Central memory CD8-positive, alpha-beta T cell (primary cell): Measurements from ENCODE around the gene MN1.

Experiments used
- ATAC-seq: fragments of 150-1000 bp; cut with Tn5 transposase; replicated peaks from 2 replicates; pipeline ENCODE4 v1.10.0; 2022; ENCODE audit warnings: mild to moderate bottlenecking, moderate FRiP score, moderate number of reproducible peaks; ENCODE audit not compliant: poor library complexity, severe bottlenecking; ENCODE audit errors: extremely low read depth
- DNase-seq, 2 donors: peaks; one replicate each; pipeline ENCODE4 v3.0.0; 2021; ENCODE audit warnings: low spot score in 2 of 2
- H3K27ac Mint-ChIP-seq: one replicate; pipeline ENCODE4 v1.8.0; 2022; ENCODE audit warnings: low read depth, mild to moderate bottlenecking, moderate library complexity, mixed read lengths
- H3K27me3 Mint-ChIP-seq: one replicate; pipeline ENCODE4 v1.8.0; 2022; ENCODE audit warnings: mixed read lengths
- H3K36me3 Mint-ChIP-seq: one replicate; pipeline ENCODE4 v1.8.0; 2022; ENCODE audit warnings: mild to moderate bottlenecking, moderate library complexity, mixed read lengths; ENCODE audit not compliant: insufficient read depth
- H3K4me1 Mint-ChIP-seq: one replicate; pipeline ENCODE4 v1.8.0; 2022; ENCODE audit warnings: mixed read lengths
- H3K4me3 Mint-ChIP-seq: one replicate; pipeline ENCODE4 v1.8.0; 2022; ENCODE audit warnings: mild to moderate bottlenecking, moderate library complexity, mixed read lengths
- H3K9me3 Mint-ChIP-seq: one replicate; pipeline ENCODE4 v1.8.0; 2022; ENCODE audit warnings: mixed read lengths

Gene MN1

GRCh38 chr22:27724709-27725108, 76.8 kb downstream of the MN1 start:
- Mint-ChIP-seq H3K9me3 (peaks cover 6% of the 10 kb centered on the region), H3K4me1 (no peaks in the 10 kb centered on the region), H3K27me3 (peaks cover 32% of the 10 kb centered on the region), H3K36me3 (no peaks in the 10 kb centered on the region), H3K27ac (no peak overlapping the region), H3K4me3 (no peak overlapping the region)
- DNase-seq = no peak
- no peak for ATAC-seq

DNA sequence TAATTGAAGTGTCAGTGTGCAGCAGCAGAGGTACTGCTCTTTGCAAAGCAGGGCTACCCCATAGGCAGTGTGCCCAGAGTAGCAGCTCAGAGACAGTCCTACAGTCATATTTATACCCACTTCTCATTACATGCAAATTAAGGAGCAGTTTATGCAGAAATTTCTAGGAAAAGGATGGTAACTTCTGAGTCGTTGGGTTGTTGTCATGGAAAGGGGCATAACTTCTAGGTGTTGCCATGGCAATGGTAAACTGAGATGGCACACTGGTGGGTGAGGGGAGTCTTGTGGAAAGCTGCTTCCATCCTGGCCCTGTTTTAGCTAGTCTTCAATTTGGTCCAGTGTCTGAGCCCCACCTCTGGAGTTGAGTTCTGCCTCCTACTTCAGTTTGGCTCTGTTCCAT, 77.4 kb downstream of the MN1 start:
- H3K27ac Mint-ChIP-seq = no peak overlapping the region
- H3K36me3 Mint-ChIP-seq = no peaks in the 10 kb centered on the region
- H3K9me3 Mint-ChIP-seq = peaks cover 6% of the 10 kb centered on the region
- no peak overlapping the region for H3K4me3 Mint-ChIP-seq
- no peak for ATAC-seq
- H3K27me3 Mint-ChIP-seq = peaks cover 32% of the 10 kb centered on the region
- H3K4me1 Mint-ChIP-seq = no peaks in the 10 kb centered on the region
- no peak for DNase-seq

- no peaks in the 10 kb centered on the region for H3K4me1 Mint-ChIP-seq
- H3K27me3 Mint-ChIP-seq = peaks cover 34% of the 10 kb centered on the region
- no peak for ATAC-seq
- no peak overlapping the region for H3K27ac Mint-ChIP-seq
- no peak for DNase-seq
- peaks cover 6% of the 10 kb centered on the region for H3K9me3 Mint-ChIP-seq
- H3K36me3 Mint-ChIP-seq = no peaks in the 10 kb centered on the region
- no peak overlapping the region for H3K4me3 Mint-ChIP-seq
Measured at GRCh38 chr22:27723708-27724107, 77.8 kb downstream of the MN1 start.

- H3K4me1 Mint-ChIP-seq = no peaks in the 10 kb centered on the region
- ATAC-seq = no peak
- no peak overlapping the region for H3K27ac Mint-ChIP-seq
Measured at GRCh38 chr22:27723158-27723557, 78.4 kb downstream of the MN1 start.

DNA sequence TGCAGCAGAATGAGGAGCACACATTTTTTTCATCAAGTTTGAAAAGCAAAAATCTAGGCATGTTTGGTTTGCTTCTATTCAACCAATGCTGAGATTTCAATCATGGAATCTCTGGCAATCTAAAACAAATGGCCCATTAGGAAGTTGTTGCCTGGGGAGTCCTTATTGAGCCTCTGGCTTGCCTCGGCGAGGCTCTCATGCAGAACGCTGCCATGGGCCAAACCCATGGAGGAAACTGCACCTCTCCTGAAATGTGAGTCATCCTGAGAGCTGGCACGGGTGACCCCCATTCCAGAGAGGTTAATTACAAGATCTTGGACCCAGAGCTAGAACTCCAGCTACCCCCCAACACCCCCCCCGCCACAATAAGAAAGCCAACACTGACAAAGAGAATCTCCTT, 80.7 kb downstream of the MN1 start:
- Mint-ChIP-seq H3K36me3 (no peaks in the 10 kb centered on the region), H3K9me3 (peaks cover 6% of the 10 kb centered on the region), H3K27me3 (peaks cover 36% of the 10 kb centered on the region), H3K4me3 (no peak overlapping the region), H3K4me1 (no peaks in the 10 kb centered on the region), H3K27ac (no peak overlapping the region)
- ATAC-seq = no peak
- no peak for DNase-seq

More at GRCh38 chr22:27723158-27723557, 78.4 kb downstream of the MN1 start:
- peaks cover 6% of the 10 kb centered on the region for H3K9me3 Mint-ChIP-seq
- DNase-seq = no peak
- no peaks in the 10 kb centered on the region for H3K36me3 Mint-ChIP-seq
- peaks cover 34% of the 10 kb centered on the region for H3K27me3 Mint-ChIP-seq
- H3K4me3 Mint-ChIP-seq = no peak overlapping the region

DNA sequence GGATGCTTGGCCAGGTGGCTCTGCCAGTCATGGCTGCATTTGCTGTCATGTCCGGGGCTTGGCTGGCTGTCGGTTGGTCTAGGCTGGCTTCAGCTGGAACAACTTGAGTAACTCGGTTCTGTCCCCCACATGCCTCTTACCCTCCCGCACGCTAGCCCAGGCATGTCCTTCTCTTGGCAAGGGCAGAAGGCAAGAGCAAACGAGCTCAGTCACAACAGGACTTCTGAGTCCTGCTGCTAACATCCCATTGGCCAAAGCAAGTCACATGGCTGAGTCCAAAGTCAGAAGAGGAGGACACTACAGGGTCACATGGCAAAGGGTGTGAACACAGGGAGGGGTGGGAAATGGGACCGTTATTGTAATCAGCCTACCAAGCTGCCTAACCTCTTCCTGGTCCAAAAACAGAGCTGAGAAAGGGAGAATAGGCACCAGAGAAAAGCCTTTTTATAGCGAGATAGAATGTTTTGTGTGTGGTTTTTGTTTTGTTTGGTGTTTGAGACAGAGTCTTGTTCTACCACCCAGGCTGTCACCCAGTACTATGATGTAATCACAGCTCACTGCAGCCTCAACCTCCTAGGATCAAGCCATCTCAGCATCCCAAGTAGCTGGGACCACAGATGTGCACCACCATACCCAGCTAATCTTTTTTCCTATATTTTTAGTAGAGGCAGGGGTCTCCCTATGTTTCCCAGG, 81.9 kb downstream of the MN1 start:
- Mint-ChIP-seq H3K4me1 (no peaks in the 10 kb centered on the region), H3K4me3 (no peak overlapping the region), H3K27ac (no peak overlapping the region), H3K27me3 (peaks cover 40% of the 10 kb centered on the region), H3K9me3 (no peaks in the 10 kb centered on the region), H3K36me3 (no peaks in the 10 kb centered on the region)
- ATAC-seq (no peak), DNase-seq (no peak)

- DNase-seq = no peak
- no peak overlapping the region for H3K4me3 Mint-ChIP-seq
- H3K36me3 Mint-ChIP-seq = no peaks in the 10 kb centered on the region
- H3K4me1 Mint-ChIP-seq = no peaks in the 10 kb centered on the region
- ATAC-seq = no peak
- no peaks in the 10 kb centered on the region for H3K9me3 Mint-ChIP-seq
- H3K27me3 Mint-ChIP-seq = peaks cover 39% of the 10 kb centered on the region
- no peak overlapping the region for H3K27ac Mint-ChIP-seq
Measured at GRCh38 chr22:27719036-27719347, 82.6 kb downstream of the MN1 start.

DNA sequence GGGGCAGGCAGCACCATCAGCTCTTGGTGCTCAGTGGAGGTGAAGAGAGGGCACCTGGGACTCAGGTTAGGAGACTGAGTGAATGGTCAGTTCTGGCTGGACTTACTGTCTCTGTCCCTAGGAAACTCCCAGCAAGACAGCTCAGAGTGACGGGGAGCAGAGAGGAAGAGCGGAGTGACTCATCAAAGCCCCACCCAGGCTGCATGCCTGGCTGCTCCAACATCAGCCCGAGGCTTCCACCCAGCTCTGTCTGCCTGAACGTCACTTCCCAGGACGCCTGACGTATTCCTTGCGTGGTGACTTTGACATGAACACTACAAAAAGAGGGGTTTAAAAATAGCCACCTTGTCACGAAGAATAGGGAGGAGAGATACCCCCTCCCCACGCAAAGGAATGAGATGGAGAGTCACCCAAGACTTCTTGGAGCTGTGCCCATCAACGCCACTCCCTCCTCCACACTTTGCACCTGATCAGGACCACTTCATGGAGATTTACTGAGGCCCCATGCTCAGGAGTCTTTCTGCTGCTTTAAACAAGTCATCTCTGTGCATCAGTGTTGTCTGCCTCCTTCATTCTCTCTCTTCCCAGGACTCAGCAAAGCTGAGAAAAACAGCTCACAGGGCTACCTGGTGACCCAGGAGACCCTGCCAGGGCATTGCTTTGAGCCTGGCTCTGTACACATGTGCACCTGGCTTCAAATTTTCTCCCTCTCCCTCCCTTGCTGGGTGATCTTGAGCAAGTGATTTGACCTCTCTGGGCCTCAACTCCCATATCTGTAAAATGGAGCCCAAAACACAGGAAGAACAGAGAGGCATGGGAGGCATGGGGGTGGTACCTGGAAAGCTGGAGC, 83.1 kb downstream of the MN1 start:
- Mint-ChIP-seq H3K4me3 (no peak overlapping the region), H3K36me3 (no peaks in the 10 kb centered on the region), H3K27me3 (peaks cover 38% of the 10 kb centered on the region), H3K9me3 (no peaks in the 10 kb centered on the region), H3K27ac (no peak overlapping the region), H3K4me1 (no peaks in the 10 kb centered on the region)
- no peak for DNase-seq
- ATAC-seq = no peak

DNA sequence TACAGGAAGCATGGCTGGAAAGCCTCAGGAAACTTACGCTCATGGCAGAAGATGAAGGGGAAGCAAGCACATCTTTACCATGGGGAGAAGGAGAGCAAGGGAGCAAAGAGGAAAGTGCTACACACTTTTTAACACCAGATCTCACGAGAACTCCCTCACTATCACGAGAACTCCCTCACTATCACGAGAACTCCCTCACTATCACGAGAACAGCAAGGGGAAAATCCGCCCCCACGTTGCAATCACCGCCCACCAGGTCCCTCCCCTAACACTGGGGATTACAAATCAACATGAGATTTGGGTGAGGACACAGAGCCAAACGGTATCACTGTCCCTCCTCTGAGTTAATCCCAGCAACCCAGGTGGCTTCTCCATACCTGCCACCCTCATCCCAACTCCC, 84.5 kb downstream of the MN1 start:
- H3K27ac Mint-ChIP-seq = no peak overlapping the region
- H3K4me3 Mint-ChIP-seq = no peak overlapping the region
- DNase-seq (no peak), ATAC-seq (no peak)
- H3K27me3 Mint-ChIP-seq = peaks cover 41% of the 10 kb centered on the region
- no peaks in the 10 kb centered on the region for H3K9me3 Mint-ChIP-seq
- no peaks in the 10 kb centered on the region for H3K36me3 Mint-ChIP-seq
- H3K4me1 Mint-ChIP-seq = no peaks in the 10 kb centered on the region

- Mint-ChIP-seq H3K27ac (no peak overlapping the region), H3K9me3 (no peaks in the 10 kb centered on the region), H3K36me3 (no peaks in the 10 kb centered on the region), H3K27me3 (peaks cover 47% of the 10 kb centered on the region), H3K4me3 (no peak overlapping the region), H3K4me1 (no peaks in the 10 kb centered on the region)
- DNase-seq (no peak), ATAC-seq (no peak)
Measured at GRCh38 chr22:27716074-27716473, 85.5 kb downstream of the MN1 start.

GRCh38 chr22:27715106-27715505, 86.5 kb downstream of the MN1 start:
- Mint-ChIP-seq H3K27ac (no peak overlapping the region), H3K4me1 (no peaks in the 10 kb centered on the region), H3K9me3 (no peaks in the 10 kb centered on the region), H3K36me3 (no peaks in the 10 kb centered on the region), H3K4me3 (no peak overlapping the region), H3K27me3 (peaks cover 55% of the 10 kb centered on the region)
- no peak for DNase-seq
- no peak for ATAC-seq

DNA sequence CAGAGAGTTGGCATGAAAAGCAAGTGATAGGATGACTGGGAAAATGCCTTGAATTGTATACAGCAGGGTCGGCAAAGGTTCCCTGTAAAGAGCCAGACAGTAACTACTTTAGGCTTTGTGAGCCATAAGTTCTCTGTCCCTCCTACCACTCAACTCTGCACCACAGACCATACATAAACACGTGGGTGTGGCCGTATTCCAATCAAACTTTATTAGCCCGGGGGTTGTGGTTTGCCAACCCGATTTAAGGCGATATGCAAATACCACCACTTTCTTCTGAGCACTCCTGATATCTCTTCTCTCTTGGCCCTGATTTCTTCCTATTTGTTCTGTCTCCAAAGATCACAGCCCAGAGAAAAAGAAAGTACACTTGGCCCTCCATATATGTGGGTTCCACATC, 87.5 kb downstream of the MN1 start:
- no peaks in the 10 kb centered on the region for H3K4me1 Mint-ChIP-seq
- H3K36me3 Mint-ChIP-seq = no peaks in the 10 kb centered on the region
- H3K27me3 Mint-ChIP-seq = peaks cover 55% of the 10 kb centered on the region
- H3K9me3 Mint-ChIP-seq = no peaks in the 10 kb centered on the region
- H3K27ac Mint-ChIP-seq = no peak overlapping the region
- ATAC-seq (no peak), DNase-seq (no peak)
- H3K4me3 Mint-ChIP-seq = no peak overlapping the region

DNA sequence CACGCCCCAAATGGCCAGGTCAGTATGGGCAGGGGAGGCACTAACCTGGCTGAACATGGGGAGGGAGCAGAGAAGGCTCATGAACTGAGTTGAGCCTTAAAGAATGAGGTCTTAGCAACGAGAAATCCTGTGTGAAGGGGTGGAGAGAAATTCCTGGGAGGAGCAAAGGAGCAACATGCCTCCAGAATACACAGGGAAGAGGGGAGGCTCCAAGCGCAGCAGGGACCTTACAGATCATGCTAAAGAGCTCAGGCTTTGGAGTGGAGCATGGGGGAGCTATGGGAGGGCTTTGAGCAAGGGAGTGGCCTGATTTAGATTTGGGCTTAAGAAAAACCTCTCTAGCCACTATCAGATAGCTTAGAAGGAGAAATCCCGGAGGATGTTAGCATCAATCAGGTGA, 88.1 kb downstream of the MN1 start:
- ATAC-seq = no peak
- DNase-seq = no peak
- H3K9me3 Mint-ChIP-seq = no peaks in the 10 kb centered on the region
- H3K4me1 Mint-ChIP-seq = no peaks in the 10 kb centered on the region
- H3K27ac Mint-ChIP-seq = no peak overlapping the region
- H3K27me3 Mint-ChIP-seq = peaks cover 49% of the 10 kb centered on the region
- H3K36me3 Mint-ChIP-seq = no peaks in the 10 kb centered on the region
- no peak overlapping the region for H3K4me3 Mint-ChIP-seq
